Stimulated activated CD8-positive, alpha-beta memory T cell treated with anti-CD3 and anti-CD28 coated beads, Interleukin-15, amount 100 ng/mL, for 48 hours (primary cell): ENCODE data around the gene AGPS.
"Not testable (repeated sequence)": the region's sequence is repeated elsewhere in the genome, so short reads cannot be mapped to it uniquely, and the experiment has no call there.

Source experiments
- DNase-seq, 2 donors: peaks; one replicate each; pipeline ENCODE4 v3.0.0-alpha.2; 2020; ENCODE audit warnings: low read depth in 2 of 2

The AGPS gene

GRCh38 chr2:177385151-177385550 is 7.4 kb upstream of the AGPS start:
- DNase-seq = no peak

- DNase-seq = no peak
Observed at GRCh38 chr2:177391822-177392372, 676 bp upstream of the AGPS start.

GRCh38 chr2:177393203-177393755 is 706 bp downstream of the AGPS start:
- no peak for DNase-seq

- DNase-seq = no peak
Observed at GRCh38 chr2:177393824-177394593, 1.4 kb downstream of the AGPS start.

- no peak for DNase-seq
Observed at GRCh38 chr2:177394594-177394973, 2.0 kb downstream of the AGPS start.

- DNase-seq = no peak
Observed at GRCh38 chr2:177395351-177396065, 2.9 kb downstream of the AGPS start.

GRCh38 chr2:177396703-177397460 is 4.3 kb downstream of the AGPS start:
- DNase-seq = no peak

GRCh38 chr2:177397481-177398289 is 5.1 kb downstream of the AGPS start:
- DNase-seq = no peak

GRCh38 chr2:177398290-177398683 is 5.7 kb downstream of the AGPS start:
- no peak for DNase-seq

GRCh38 chr2:177398791-177399190 is 6.2 kb downstream of the AGPS start:
- no peak for DNase-seq

- DNase-seq = no peak
Observed at GRCh38 chr2:177399376-177399775, 6.8 kb downstream of the AGPS start.

GRCh38 chr2:177400337-177400923 is 7.9 kb downstream of the AGPS start:
- DNase-seq = no peak

- DNase-seq = no peak
Observed at GRCh38 chr2:177402096-177402495, 9.5 kb downstream of the AGPS start.

GRCh38 chr2:177403838-177404237 is 11.3 kb downstream of the AGPS start:
- DNase-seq = no peak

- DNase-seq = no peak
Observed at GRCh38 chr2:177404243-177404642, 11.7 kb downstream of the AGPS start.

GRCh38 chr2:177405029-177405692 is 12.6 kb downstream of the AGPS start:
- no peak for DNase-seq

GRCh38 chr2:177406182-177406581 is 13.6 kb downstream of the AGPS start:
- DNase-seq = no peak

GRCh38 chr2:177407031-177407430 is 14.5 kb downstream of the AGPS start:
- DNase-seq = no peak

- not testable (repeated sequence) for DNase-seq
Observed at GRCh38 chr2:177410629-177411028, 18.1 kb downstream of the AGPS start.

GRCh38 chr2:177413703-177414102 is 21.1 kb downstream of the AGPS start:
- DNase-seq = no peak
